Endothelial cell of umbilical vein (primary cell): ENCODE data around the gene FAM168A.

Source experiments
- POLR2A ChIP-seq: IDR thresholded peaks from 2 replicates; pipeline ENCODE4 v1.6.1; 2012; ENCODE audit warnings: low read depth, mild to moderate bottlenecking, control low read depth, low read length
- POLR2AphosphoS5 ChIP-seq: IDR thresholded peaks from 2 replicates; pipeline ENCODE4 v1.6.1; 2012; ENCODE audit warnings: low read depth, mild to moderate bottlenecking, control low read depth, low read length, moderate library complexity; ENCODE audit not compliant: insufficient read depth
- TF ChIP-seq, protein P1 (sequence below), 2 donors: IDR thresholded peaks; 1 replicate in 1 of 2; 2 replicates in 1 of 2; pipeline ENCODE4 v1.5.1; 2011; ENCODE audit warnings: low read length in 2 of 2, mild to moderate bottlenecking in 2 of 2, moderate library complexity in 2 of 2, control low read depth in 1 of 2, inconsistent platforms in 1 of 2, low read depth in 1 of 2; ENCODE audit not compliant: insufficient read depth in 1 of 2; ENCODE audit errors: extremely low read depth in 1 of 2
- TF ChIP-seq, protein P2 (sequence below): IDR thresholded peaks from 2 replicates; pipeline ENCODE4 v1.6.1; 2011; ENCODE audit not compliant: insufficient read depth, insufficient read length

DNA sequence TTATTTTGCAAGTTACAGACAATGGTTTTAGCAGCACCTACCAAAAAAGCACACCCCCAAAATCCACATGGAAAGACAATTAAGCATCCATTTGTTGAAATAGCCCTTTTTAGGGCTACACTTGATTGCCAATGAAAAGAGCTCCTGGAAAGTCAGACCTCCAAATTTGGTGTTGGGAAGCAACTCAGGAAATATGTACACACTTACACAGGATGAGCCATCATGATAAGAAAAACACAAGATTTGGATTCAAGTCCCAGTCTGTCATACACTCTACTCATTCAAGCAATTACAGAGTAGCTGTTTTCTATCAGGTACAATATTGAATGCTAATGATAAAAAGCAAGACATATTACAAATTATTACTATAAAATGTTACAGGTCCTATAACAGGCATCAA, 31.5 kb downstream of the FAM168A start:
- TF ChIP-seq, protein P1, sequence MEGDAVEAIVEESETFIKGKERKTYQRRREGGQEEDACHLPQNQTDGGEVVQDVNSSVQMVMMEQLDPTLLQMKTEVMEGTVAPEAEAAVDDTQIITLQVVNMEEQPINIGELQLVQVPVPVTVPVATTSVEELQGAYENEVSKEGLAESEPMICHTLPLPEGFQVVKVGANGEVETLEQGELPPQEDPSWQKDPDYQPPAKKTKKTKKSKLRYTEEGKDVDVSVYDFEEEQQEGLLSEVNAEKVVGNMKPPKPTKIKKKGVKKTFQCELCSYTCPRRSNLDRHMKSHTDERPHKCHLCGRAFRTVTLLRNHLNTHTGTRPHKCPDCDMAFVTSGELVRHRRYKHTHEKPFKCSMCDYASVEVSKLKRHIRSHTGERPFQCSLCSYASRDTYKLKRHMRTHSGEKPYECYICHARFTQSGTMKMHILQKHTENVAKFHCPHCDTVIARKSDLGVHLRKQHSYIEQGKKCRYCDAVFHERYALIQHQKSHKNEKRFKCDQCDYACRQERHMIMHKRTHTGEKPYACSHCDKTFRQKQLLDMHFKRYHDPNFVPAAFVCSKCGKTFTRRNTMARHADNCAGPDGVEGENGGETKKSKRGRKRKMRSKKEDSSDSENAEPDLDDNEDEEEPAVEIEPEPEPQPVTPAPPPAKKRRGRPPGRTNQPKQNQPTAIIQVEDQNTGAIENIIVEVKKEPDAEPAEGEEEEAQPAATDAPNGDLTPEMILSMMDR (IDR thresholded peaks at IDR 0.05; ENCODE audit: extremely low read depth in 1 of 2, insufficient read depth in 1 of 2, low read depth in 1 of 2, low read length in 2 of 2), result no peak
- TF ChIP-seq POLR2AphosphoS5 (no peak), POLR2A (no peak)
- TF ChIP-seq, protein P2, sequence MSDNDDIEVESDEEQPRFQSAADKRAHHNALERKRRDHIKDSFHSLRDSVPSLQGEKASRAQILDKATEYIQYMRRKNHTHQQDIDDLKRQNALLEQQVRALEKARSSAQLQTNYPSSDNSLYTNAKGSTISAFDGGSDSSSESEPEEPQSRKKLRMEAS, result no peak
